H9 (cell line): Measurements from ENCODE around the gene SNX17. TPM values are rescaled to one million over a fixed set of nuclear protein-coding genes. Genes with fewer than 3 reads are reported as not detected.

Source experiments
- DNase-seq: peaks from one replicate; pipeline ENCODE4 v3.0.0-alpha.2; 2017
- H2AFZ ChIP-seq: one replicate; pipeline ENCODE4 v1.6.1; 2013; ENCODE audit warnings: mild to moderate bottlenecking, low read length, control low read depth, moderate library complexity
- H2AK5ac ChIP-seq: 2 replicates; pipeline ENCODE4 v1.6.1; 2013; ENCODE audit warnings: low read length, control low read depth, mixed read lengths; ENCODE audit not compliant: insufficient read length
- H2BK120ac ChIP-seq: one replicate; pipeline ENCODE4 v1.6.1; 2013; ENCODE audit warnings: low read depth, mild to moderate bottlenecking, low read length, control low read depth, inconsistent platforms; ENCODE audit not compliant: poor library complexity, severe bottlenecking
- H2BK12ac ChIP-seq: 2 replicates; pipeline ENCODE4 v1.6.1; 2013; ENCODE audit warnings: low read length, control low read depth, mixed read lengths, low read depth; ENCODE audit not compliant: insufficient read length
- H2BK15ac ChIP-seq: 2 replicates; pipeline ENCODE4 v1.6.1; 2013; ENCODE audit warnings: low read depth, low read length, control low read depth
- H2BK20ac ChIP-seq: one replicate; pipeline ENCODE4 v1.6.1; 2013; ENCODE audit warnings: low read depth, mild to moderate bottlenecking, low read length, control low read depth, inconsistent platforms; ENCODE audit not compliant: poor library complexity, severe bottlenecking
- H2BK5ac ChIP-seq: 2 replicates; pipeline ENCODE4 v1.6.1; 2013; ENCODE audit warnings: low read length, control low read depth, mixed read lengths; ENCODE audit not compliant: insufficient read length
- H3K14ac ChIP-seq: 2 replicates; pipeline ENCODE4 v1.6.1; 2013; ENCODE audit warnings: low read length, control low read depth; ENCODE audit not compliant: insufficient read depth
- H3K18ac ChIP-seq: 2 replicates; pipeline ENCODE4 v1.6.1; 2013; ENCODE audit warnings: low read depth, mild to moderate bottlenecking, mixed read lengths, low read length, control low read depth; ENCODE audit not compliant: insufficient read length
- H3K23ac ChIP-seq: 2 replicates; pipeline ENCODE4 v1.6.1; 2013; ENCODE audit warnings: low read length, control low read depth, mixed read lengths, low read depth; ENCODE audit not compliant: insufficient read length
- H3K23me2 ChIP-seq: 2 replicates; pipeline ENCODE4 v1.6.1; 2013; ENCODE audit warnings: low read depth, mild to moderate bottlenecking, mixed read lengths, low read length, control low read depth; ENCODE audit not compliant: insufficient read length, poor library complexity, severe bottlenecking
- H3K27ac ChIP-seq: 2 replicates; pipeline ENCODE4 v1.5.1; 2013; ENCODE audit warnings: low read length, control low read depth, mixed read lengths, low read depth; ENCODE audit not compliant: insufficient read length
- H3K27me3 ChIP-seq: 2 replicates; pipeline ENCODE4 v1.6.1; 2013; ENCODE audit warnings: low read length, control low read depth, inconsistent platforms; ENCODE audit not compliant: insufficient read depth
- H3K4ac ChIP-seq: 2 replicates; pipeline ENCODE4 v1.6.1; 2013; ENCODE audit warnings: low read depth, mild to moderate bottlenecking, control low read depth, inconsistent platforms, low read length, moderate library complexity
- H3K4me1 ChIP-seq: 2 replicates; pipeline ENCODE4 v1.6.1; 2013; ENCODE audit warnings: low read length, control low read depth, inconsistent platforms; ENCODE audit not compliant: insufficient read depth
- H3K4me2 ChIP-seq: 2 replicates; pipeline ENCODE4 v1.6.1; 2013; ENCODE audit warnings: low read length, control low read depth, mixed read lengths; ENCODE audit not compliant: insufficient read length, insufficient read depth
- H3K56ac ChIP-seq: 2 replicates; pipeline ENCODE4 v1.6.1; 2013; ENCODE audit warnings: low read depth, mild to moderate bottlenecking, mixed read lengths, low read length, control low read depth; ENCODE audit not compliant: insufficient read length
- H3K79me1 ChIP-seq: 2 replicates; pipeline ENCODE4 v1.6.1; 2013; ENCODE audit warnings: low read depth, mild to moderate bottlenecking, moderate library complexity, low read length, control low read depth, inconsistent platforms; ENCODE audit not compliant: insufficient read depth, poor library complexity, severe bottlenecking
- H3K79me2 ChIP-seq: 2 replicates; pipeline ENCODE4 v1.6.1; 2013; ENCODE audit warnings: low read length, control low read depth, inconsistent platforms; ENCODE audit not compliant: insufficient read depth
- H3K9ac ChIP-seq: 2 replicates; pipeline ENCODE4 v1.6.1; 2013; ENCODE audit warnings: low read length, control low read depth, mixed read lengths; ENCODE audit not compliant: insufficient read length; ENCODE audit errors: extremely low read depth
- H3K9me3 ChIP-seq: one replicate; pipeline ENCODE4 v1.6.1; 2013; ENCODE audit warnings: low read depth, low read length, inconsistent platforms; ENCODE audit not compliant: control insufficient read depth
- H3T11ph ChIP-seq: one replicate; pipeline ENCODE4 v1.6.1; 2013; ENCODE audit warnings: mild to moderate bottlenecking, low read length, control low read depth, inconsistent platforms
- H4K20me1 ChIP-seq: one replicate; pipeline ENCODE4 v1.6.1; 2013; ENCODE audit not compliant: control insufficient read depth, insufficient read length, insufficient read depth
- H4K5ac ChIP-seq: 2 replicates; pipeline ENCODE4 v1.6.1; 2013; ENCODE audit warnings: low read depth, mild to moderate bottlenecking, mixed read lengths, low read length, control low read depth; ENCODE audit not compliant: insufficient read length
- H4K8ac ChIP-seq: replicated peaks from 2 replicates; pipeline ENCODE4 v1.6.1; 2013; ENCODE audit warnings: low read length, control low read depth, mixed read lengths, low read depth; ENCODE audit not compliant: insufficient read length
- H4K91ac ChIP-seq: 2 replicates; pipeline ENCODE4 v1.6.1; 2013; ENCODE audit warnings: low read depth, mild to moderate bottlenecking, moderate library complexity, mixed read lengths, low read length, control low read depth; ENCODE audit not compliant: insufficient read length
- H3K27ac Mint-ChIP-seq, 3 experiments: 2 replicates in 2 of 3; 3 replicates in 1 of 3; pipeline ENCODE4 v1.8.0; 2020 to 2021; ENCODE audit warnings: mixed read lengths in 3 of 3, mild to moderate bottlenecking in 1 of 3, moderate library complexity in 1 of 3
- H3K27me3 Mint-ChIP-seq: 2 replicates; pipeline ENCODE4 v1.8.0; 2021; ENCODE audit warnings: low read depth, mild to moderate bottlenecking, moderate library complexity, mixed read lengths
- H3K36me3 Mint-ChIP-seq, 3 experiments: 2 replicates in 2 of 3; 3 replicates in 1 of 3; pipeline ENCODE4 v1.8.0; 2020 to 2021; ENCODE audit warnings: low read depth in 3 of 3, mixed read lengths in 3 of 3; ENCODE audit not compliant: insufficient read depth in 1 of 3
- H3K4me1 Mint-ChIP-seq, 2 experiments: 2 replicates each; pipeline ENCODE4 v1.8.0; 2020; ENCODE audit warnings: mixed read lengths in 2 of 2
- H3K4me3 Mint-ChIP-seq, 2 experiments: 2 replicates in 1 of 2; 3 replicates in 1 of 2; pipeline ENCODE4 v1.8.0; 2020 to 2021; ENCODE audit warnings: mild to moderate bottlenecking in 2 of 2, mixed read lengths in 2 of 2, moderate library complexity in 1 of 2
- H3K9me3 Mint-ChIP-seq, 2 experiments: 2 replicates in 1 of 2; 3 replicates in 1 of 2; pipeline ENCODE4 v1.8.0; 2020; ENCODE audit warnings: mild to moderate bottlenecking in 2 of 2, mixed read lengths in 2 of 2, moderate library complexity in 1 of 2
- CTCF ChIP-seq: fragments of 200-600 bp; sonication (generic); conservative IDR thresholded peaks from 3 replicates; pipeline ENCODE4 v1.8.0; 2021; ENCODE audit warnings: antibody characterized with exemption, mild to moderate bottlenecking
- WGBS: extraction: QIAGEN DNeasy Blood & Tissue Kit; methylation state at CpG from one replicate; pipeline ENCODE4 v1.1.7; 2013; ENCODE audit warnings: missing lambda C conversion rate, low lambda C conversion rate, mixed read lengths; ENCODE audit not compliant: insufficient read length; ENCODE audit errors: extremely low coverage; 5-methylcytosine and 5-hydroxymethylcytosine counted together
- total RNA-seq: library from RNA; stranded (reverse); gene quantifications from 2 replicates; pipeline ENCODE4 v1.2.1, GENCODE V29; 2021

The SNX17 gene
- total RNA-seq, 1 experiment from 2014 or later = 81.1 TPM

DNA sequence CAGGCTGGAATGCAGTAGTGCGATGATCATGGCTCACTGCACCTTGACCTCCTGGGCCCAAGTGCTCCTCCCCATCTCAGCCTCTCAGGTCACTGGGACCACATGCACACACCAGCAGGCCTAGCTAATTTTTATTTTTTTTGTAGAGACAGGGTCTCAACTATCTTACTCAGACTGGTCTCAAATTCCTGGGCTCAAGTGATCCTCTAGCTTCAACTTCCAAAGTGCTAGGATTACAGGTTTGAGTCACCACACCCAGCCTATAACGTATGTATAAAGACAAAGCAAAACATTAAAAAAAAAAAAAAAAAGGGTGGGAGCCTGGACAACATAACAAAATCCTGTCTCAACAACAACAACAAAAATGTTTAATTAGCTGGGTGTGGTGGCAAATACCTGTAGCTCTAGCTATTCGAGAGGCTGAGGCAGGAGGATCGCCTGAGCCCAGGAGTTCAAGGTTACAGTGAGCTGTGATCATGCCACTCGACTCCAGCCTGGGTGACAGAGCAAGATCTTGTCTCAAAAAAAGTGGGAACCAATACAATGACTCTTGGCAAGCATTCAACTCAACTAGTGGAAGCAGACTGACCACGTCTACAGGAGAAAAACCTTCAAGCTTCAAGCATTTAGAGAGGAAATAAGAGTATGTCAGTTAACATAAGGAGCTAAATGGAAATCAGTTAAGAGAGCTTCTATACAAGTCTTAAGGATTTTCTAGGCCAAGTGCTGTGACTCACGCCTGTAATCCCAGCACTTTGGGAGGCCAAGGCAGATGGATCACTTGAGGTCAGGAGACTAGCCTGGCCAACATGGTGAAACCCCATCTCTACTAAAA is 16.4 kb upstream of the SNX17 start:
- Mint-ChIP-seq H3K36me3 (peaks cover 17 to 27% (median 26%) of the 10 kb centered on the region in 3 experiments), H3K4me3 (peak overlapping the region; percentile 41 to 68), H3K4me1 (peaks cover 16 to 43% of the 10 kb centered on the region in 2 experiments), H3K9me3 (peaks cover 12 to 16% of the 10 kb centered on the region in 2 experiments), H3K27ac (peak overlapping the region; percentile 46 to 94 (median 79); a peak in 5 of 7 replicates), H3K27me3 (no peaks in the 10 kb centered on the region)
- H2AFZ ChIP-seq = no peak overlapping the region
- H3K14ac ChIP-seq = no peak overlapping the region
- H4K20me1 ChIP-seq = peaks cover 4% of the 10 kb centered on the region
- H4K5ac ChIP-seq = no peak overlapping the region
- no peaks in the 10 kb centered on the region for H3K23me2 ChIP-seq
- H3T11ph ChIP-seq = no peak overlapping the region
- H4K8ac ChIP-seq = no peak overlapping the region
- peaks cover 2% of the 10 kb centered on the region; the same call in 1 of the 2 replicates for H3K4me1 ChIP-seq
- peaks cover 4% of the 10 kb centered on the region for H3K79me1 ChIP-seq
- DNase-seq = no peak
- no peak overlapping the region for H3K23ac ChIP-seq
- no peak overlapping the region for H3K27ac ChIP-seq
- TF ChIP-seq CTCF = no peak
- H3K27me3 ChIP-seq = no peaks in the 10 kb centered on the region
- H3K9ac ChIP-seq = no peak overlapping the region
- H3K79me2 ChIP-seq = peaks cover 37% of the 10 kb centered on the region; the same call in 1 of the 2 replicates
- no peak overlapping the region for H2BK12ac ChIP-seq
- no peak overlapping the region for H2BK120ac ChIP-seq
- H2BK5ac ChIP-seq = no peak overlapping the region
- H3K56ac ChIP-seq = no peak overlapping the region
- H3K18ac ChIP-seq = no peak overlapping the region
- H3K9me3 ChIP-seq = no peaks in the 10 kb centered on the region
- H2AK5ac ChIP-seq = no peak overlapping the region
- no peak overlapping the region for H4K91ac ChIP-seq
- no CpG with 5 or more reads among the region's 7 CpGs for WGBS
- H2BK20ac ChIP-seq = no peak overlapping the region
- H3K4me2 ChIP-seq = no peak overlapping the region
- H2BK15ac ChIP-seq = no peak overlapping the region
- no peak overlapping the region for H3K4ac ChIP-seq
